ENCODE measurements around the gene DLG2.

Gene DLG2

GRCh38 chr11:85485902-85486301, 141.2 kb downstream of the DLG2 start:
- no peak overlapping the region for H3K4me3 ChIP-seq (ENCODE audit: low read length)
- no peak for DNase-seq (ENCODE audit: low read depth)
- TF ChIP-seq CTCF (conservative IDR thresholded peaks at IDR 0.05; ENCODE audit: low read depth, low read length): no peak

GRCh38 chr11:85483861-85484260, 143.3 kb downstream of the DLG2 start:
- no peak overlapping the region for H3K4me3 ChIP-seq (ENCODE audit: low read length)
- DNase-seq (ENCODE audit: low read depth): no peak
- no peak for TF ChIP-seq CTCF (conservative IDR thresholded peaks at IDR 0.05; ENCODE audit: low read depth, low read length)

GRCh38 chr11:85481862-85482261, 145.3 kb downstream of the DLG2 start:
- no peak for DNase-seq (ENCODE audit: low read depth)
- TF ChIP-seq CTCF (conservative IDR thresholded peaks at IDR 0.05; ENCODE audit: low read depth, low read length): no peak
- no peak overlapping the region for H3K4me3 ChIP-seq (ENCODE audit: low read length)

GRCh38 chr11:85475660-85476517, 151.3 kb downstream of the DLG2 start:
- no peak for DNase-seq (ENCODE audit: low read depth)
- no peak for TF ChIP-seq CTCF (conservative IDR thresholded peaks at IDR 0.05; ENCODE audit: low read depth, low read length)

GRCh38 chr11:85472953-85473352, 154.2 kb downstream of the DLG2 start:
- DNase-seq (ENCODE audit: low read depth): no peak
- TF ChIP-seq CTCF (conservative IDR thresholded peaks at IDR 0.05; ENCODE audit: low read depth, low read length): no peak
- no peak overlapping the region for H3K4me3 ChIP-seq (ENCODE audit: low read length)

More at GRCh38 chr11:85475660-85476517, 151.3 kb downstream of the DLG2 start:
- H3K4me3 ChIP-seq (ENCODE audit: low read length): no peak overlapping the region

- DNase-seq (ENCODE audit: low read depth): no peak
- no peak overlapping the region for H3K4me3 ChIP-seq (ENCODE audit: low read length)
- TF ChIP-seq CTCF (conservative IDR thresholded peaks at IDR 0.05; ENCODE audit: low read depth, low read length): no peak
Measured at GRCh38 chr11:85464283-85464682, 162.9 kb downstream of the DLG2 start.

GRCh38 chr11:85459304-85459703, 167.8 kb downstream of the DLG2 start:
- TF ChIP-seq CTCF (conservative IDR thresholded peaks at IDR 0.05; ENCODE audit: low read depth, low read length): no peak
- no peak overlapping the region for H3K4me3 ChIP-seq (ENCODE audit: low read length)
- DNase-seq (ENCODE audit: low read depth): no peak
